Esophagus squamous epithelium (tissue), 4 donors: ENCODE results near the gene ALDH3B1.

Experiments
- CTCF ChIP-seq, 6 experiments: fragments of 450-650 bp in 4 of 6; fragments of 200-600 bp in 2 of 6; sonication (generic) in 2 of 6; IDR thresholded peaks; one replicate each; pipeline ENCODE4 v1.5.1; 2016 to 2019; ENCODE audit warnings: antibody characterized with exemption in 6 of 6, mild to moderate bottlenecking in 4 of 6, moderate library complexity in 4 of 6
- POLR2A ChIP-seq, 4 donors: fragments of 450-650 bp; IDR thresholded peaks; one replicate each; pipeline ENCODE4 v1.6.1; 2017; ENCODE audit warnings: antibody characterized with exemption in 4 of 4, mild to moderate bottlenecking in 4 of 4, moderate library complexity in 3 of 4

GRCh38 chr11:67996051-67996450, 14.1 kb upstream of the ALDH3B1 start:
- TF ChIP-seq CTCF (IDR thresholded peaks at IDR 0.05): no peak
- TF ChIP-seq POLR2A (IDR thresholded peaks at IDR 0.05): no peak
